ENCODE measurements around the gene RPS6KA5.

GRCh38 chr14:90943367-90943766, 117.1 kb downstream of the RPS6KA5 start:
- TF ChIP-seq CTCF (IDR thresholded peaks at IDR 0.05) (no peak), POLR2A (IDR thresholded peaks at IDR 0.05) (no peak)
